Heart right ventricle (tissue), 16 donors: ENCODE measurements around the gene MAP3K20. TPM values are rescaled to one million over a fixed set of nuclear protein-coding genes. Genes with fewer than 3 reads are reported as not detected.

ENCODE experiments used
- ATAC-seq, 8 donors: fragments of 200-7000 bp; cut with Tn5 transposase; one replicate each; pipeline ENCODE4 v1.9.1; 2020; ENCODE audit warnings: mild to moderate bottlenecking in 8 of 8, moderate library complexity in 8 of 8, moderate number of reproducible peaks in 1 of 8
- DNase-seq, 2 donors: peaks; one replicate each; pipeline ENCODE4 v3.0.0-alpha.2; 2020
- H3K27ac ChIP-seq, 10 donors: fragments of 200-600 bp; sonication (generic) in 2 of 10; one replicate each; pipeline versions ENCODE4 v1.5.0 to v1.8.0; 2020 to 2022; ENCODE audit warnings: mild to moderate bottlenecking in 3 of 10
- H3K27me3 ChIP-seq, 7 donors: fragments of 200-600 bp; one replicate each; pipeline ENCODE4 v1.8.0; 2021 to 2022; ENCODE audit warnings: mild to moderate bottlenecking in 2 of 7
- H3K36me3 ChIP-seq, 9 donors: fragments of 200-600 bp; sonication (generic) in 1 of 9; one replicate each; pipeline versions ENCODE4 v1.5.0 to v1.8.0; 2020 to 2022; ENCODE audit warnings: mild to moderate bottlenecking in 2 of 9
- H3K4me1 ChIP-seq, 9 donors: fragments of 200-600 bp; sonication (generic) in 1 of 9; one replicate each; pipeline versions ENCODE4 v1.5.0 to v1.8.0; 2020 to 2022; ENCODE audit warnings: mild to moderate bottlenecking in 4 of 9
- H3K4me3 ChIP-seq, 10 donors: fragments of 200-600 bp; sonication (generic) in 2 of 10; one replicate each; pipeline versions ENCODE4 v1.5.0 to v1.8.0; 2020 to 2022; ENCODE audit warnings: mild to moderate bottlenecking in 7 of 10, moderate library complexity in 2 of 10
- H3K9me3 ChIP-seq, 11 donors: fragments of 200-600 bp in 10 of 11; sonication (generic) in 2 of 11; one replicate each; pipeline versions ENCODE4 v1.5.0 to v1.8.0; 2013 to 2022; ENCODE audit warnings: mild to moderate bottlenecking in 2 of 11, control low read depth in 1 of 11, moderate library complexity in 1 of 11
- CTCF ChIP-seq, 9 donors: fragments of 200-600 bp; sonication (generic) in 2 of 9; IDR thresholded peaks; one replicate each; pipeline versions ENCODE4 v1.5.0 to v1.8.0; 2021 to 2022; ENCODE audit warnings: antibody characterized with exemption in 9 of 9, mild to moderate bottlenecking in 5 of 9, moderate library complexity in 1 of 9
- WGBS, 2 donors: extraction: QIAGEN DNeasy Blood & Tissue Kit; methylation state at CpG; one replicate each; pipeline ENCODE4 v1.1.7; 2013; ENCODE audit warnings: inconsistent platforms in 1 of 2; 5-methylcytosine and 5-hydroxymethylcytosine counted together
- intact Hi-C, 10 donors: fragments of 100-400 bp; cut with DNase I; formaldehyde crosslinking; loops; one replicate each; pipeline versions ENCODE4 v1.11.1 to v1.14.2; 2022
- polyA plus RNA-seq, 2 donors: library from polyadenylated mRNA; stranded (reverse); fragments of 200-250 nt; gene quantifications; one replicate each; pipeline ENCODE4 v1.2.3, GENCODE V29; 2013
- total RNA-seq, 10 donors: library from RNA; stranded (reverse); fragmentation: NEBNext Ultra II Directional in 3 of 10; extraction: Animal tissue kit (Norgen Biotek cat#: 25700) in 3 of 10; gene quantifications; one replicate each; pipeline versions ENCODE4 v1.2.1 to v1.2.4, GENCODE V29; 2021 to 2023
- donor health status: Arrhythmogenic right ventricular cardiomyopathy.
- donor health status: ischemic (EF 13 %, LVEDD 7.1; RV severe dilation, severe dysfunction).
- donor health status: healthy with polysubstance abuse.
- donor health status: DM: no; HTN: yes; CAD: no.
- donor health status: DM: no; HTN: no; CAD: no.
- donor health status: ischemic (EF 25% LVEDD 6.9; RV normal size, moderate dysfunction).
- donor health status: ischemic (EF 25% LVEDD 5.7; RV mildly dilated, moderate dysfunction).
- donor health status: healthy.
- donor health status: DM: yes; HTN: yes; CAD: no.
- donor health status: Ischemic cardiomyopathy.
- donor health status: ischemic (EF 35%, LVEDD 5.7; RV mildly dilated, moderate dysfunction).
- donor health status: nonischemic (EF 11% LVEDD 7.7; RV severe dilation, severe dysfunction).
- donor health status: DM: yes; HTN: yes; CAD: no.
- donor health status: PGD.
- donor health status: ischemic (EF 29% LVEDD 5.4; RV normal size, mild dysfunction).
- donor health status: nonischemic (EF 23%, LVEDD 6.1; RV moderate dilation, normal function).

Gene MAP3K20
- total and polyA plus RNA-seq, 12 donors: 63.2 to 560 (median 420) TPM

GRCh38 chr2:173271135-173271534 lies 195.5 kb downstream of the MAP3K20 start:
- Histone ChIP-seq H3K36me3 (peaks cover 0 to 22% (median 0%) of the 10 kb centered on the region in 9 donors), H3K4me3 (no peak overlapping the region), H3K27ac (no peak overlapping the region), H3K27me3 (no peaks in the 10 kb centered on the region), H3K4me1 (no peaks in the 10 kb centered on the region), H3K9me3 (peaks cover 0 to 19% (median 4%) of the 10 kb centered on the region in 11 donors)
- no peak for ATAC-seq
- TF ChIP-seq CTCF (IDR thresholded peaks at IDR 0.05): no peak
- DNase-seq: no peak
- intact Hi-C loops: no loop called here
- WGBS, 2 donors: 84 to 85% methylated on average over 2 of the region's 2 CpGs

GRCh38 chr2:173271825-173272224 lies 196.2 kb downstream of the MAP3K20 start:
- Histone ChIP-seq H3K4me3 (no peak overlapping the region), H3K27ac (no peak overlapping the region), H3K4me1 (no peaks in the 10 kb centered on the region), H3K36me3 (peaks cover 0 to 15% (median 0%) of the 10 kb centered on the region in 9 donors), H3K27me3 (no peaks in the 10 kb centered on the region), H3K9me3 (peaks cover 0 to 19% (median 4%) of the 10 kb centered on the region in 11 donors)
- intact Hi-C loops: no loop called here
- no peak for TF ChIP-seq CTCF (IDR thresholded peaks at IDR 0.05)
- 84 to 89% methylated on average over 5 of the region's 5 CpGs for WGBS, 2 donors
- DNase-seq (no peak), ATAC-seq (no peak)

GRCh38 chr2:173272849-173273248 lies 197.2 kb downstream of the MAP3K20 start:
- Histone ChIP-seq H3K9me3 (peaks cover 0 to 19% (median 4%) of the 10 kb centered on the region in 11 donors), H3K4me1 (no peaks in the 10 kb centered on the region), H3K27ac (no peak overlapping the region), H3K4me3 (no peak overlapping the region), H3K27me3 (no peaks in the 10 kb centered on the region), H3K36me3 (peaks cover 0 to 4% (median 0%) of the 10 kb centered on the region in 9 donors)
- TF ChIP-seq CTCF (IDR thresholded peaks at IDR 0.05): no peak
- DNase-seq (no peak), ATAC-seq (no peak)
- intact Hi-C loops: no loop called here
- WGBS, 2 donors: 76 to 78% methylated on average over 3 of the region's 3 CpGs

GRCh38 chr2:173278794-173279526 lies 203.3 kb downstream of the MAP3K20 start:
- Histone ChIP-seq H3K9me3 (peaks cover 0 to 13% (median 4%) of the 10 kb centered on the region in 11 donors), H3K36me3 (no peaks in the 10 kb centered on the region), H3K27me3 (no peaks in the 10 kb centered on the region), H3K27ac (no peak overlapping the region), H3K4me1 (no peaks in the 10 kb centered on the region), H3K4me3 (no peak overlapping the region)
- DNase-seq: no peak
- 83 to 92% methylated on average over 3 of the region's 3 CpGs for WGBS, 2 donors
- TF ChIP-seq CTCF (IDR thresholded peaks at IDR 0.05): no peak
- ATAC-seq: no peak
- intact Hi-C loops: no loop called here
